ENCODE measurements around the gene BTBD6.
"Not testable (repeated sequence)": the region's sequence is repeated elsewhere in the genome, so short reads cannot be mapped to it uniquely, and the experiment has no call there.

The BTBD6 gene

GRCh38 chr14:105274637-105275036 is 26.3 kb downstream of the BTBD6 start:
- DNase-seq = no peak

- no peak for DNase-seq
Measured at GRCh38 chr14:105275267-105275946, 27.1 kb downstream of the BTBD6 start.

GRCh38 chr14:105277448-105277847 is 29.1 kb downstream of the BTBD6 start:
- not testable (repeated sequence) for DNase-seq

- DNase-seq = no peak
Measured at GRCh38 chr14:105279642-105280361, 31.5 kb downstream of the BTBD6 start.

GRCh38 chr14:105280525-105280924 is 32.2 kb downstream of the BTBD6 start:
- no peak for DNase-seq

- DNase-seq = no peak
Measured at GRCh38 chr14:105281371-105282097, 33.2 kb downstream of the BTBD6 start.

- no peak for DNase-seq
Measured at GRCh38 chr14:105282098-105282725, 33.9 kb downstream of the BTBD6 start.

- no peak for DNase-seq
Measured at GRCh38 chr14:105283028-105283427, 34.7 kb downstream of the BTBD6 start.

GRCh38 chr14:105283899-105284298 is 35.6 kb downstream of the BTBD6 start:
- no peak for DNase-seq

- no peak for DNase-seq
Measured at GRCh38 chr14:105285174-105285573, 36.8 kb downstream of the BTBD6 start.

GRCh38 chr14:105286759-105287144 is 38.4 kb downstream of the BTBD6 start:
- no peak for DNase-seq

GRCh38 chr14:105287249-105288102 is 39.1 kb downstream of the BTBD6 start:
- no peak for DNase-seq

GRCh38 chr14:105288936-105289335 is 40.6 kb downstream of the BTBD6 start:
- not testable (repeated sequence) for DNase-seq

GRCh38 chr14:105290621-105291346 is 42.5 kb downstream of the BTBD6 start:
- no peak for DNase-seq

- DNase-seq = no peak
Measured at GRCh38 chr14:105292826-105293711, 44.7 kb downstream of the BTBD6 start.

- peak; percentile 38 for DNase-seq
Measured at GRCh38 chr14:105294142-105294597, 45.8 kb downstream of the BTBD6 start.

- not testable (repeated sequence) for DNase-seq
Measured at GRCh38 chr14:105297311-105297710, 49.0 kb downstream of the BTBD6 start.

GRCh38 chr14:105299654-105300541 is 51.6 kb downstream of the BTBD6 start:
- no peak for DNase-seq
